Mesenchymal stem cell (in vitro differentiated cells and primary cell): ENCODE results near the gene SLA2.

Experiments
- DNase-seq: peaks from one replicate; pipeline ENCODE4 v3.0.0-alpha.2; 2013
- H2AFZ ChIP-seq: one replicate; pipeline ENCODE4 v1.6.1; 2013; ENCODE audit warnings: low read depth, mild to moderate bottlenecking, control low read depth, inconsistent platforms, low read length, moderate library complexity
- H2AK5ac ChIP-seq: 2 replicates; pipeline ENCODE4 v1.6.1; 2013; ENCODE audit warnings: low read length, moderate library complexity, mild to moderate bottlenecking, inconsistent platforms; ENCODE audit not compliant: severe bottlenecking
- H2BK120ac ChIP-seq: one replicate; pipeline ENCODE4 v1.6.1; 2013; ENCODE audit warnings: low read depth, mild to moderate bottlenecking, inconsistent platforms, low read length, moderate library complexity
- H2BK12ac ChIP-seq, 2 experiments: one replicate each; pipeline ENCODE4 v1.6.1; 2013; ENCODE audit warnings: inconsistent platforms in 2 of 2, low read length in 2 of 2, mild to moderate bottlenecking in 2 of 2, moderate library complexity in 2 of 2, control low read depth in 1 of 2
- H2BK15ac ChIP-seq: one replicate; pipeline ENCODE4 v1.6.1; 2013; ENCODE audit warnings: mild to moderate bottlenecking, low read depth, inconsistent platforms; ENCODE audit not compliant: poor library complexity, severe bottlenecking
- H2BK5ac ChIP-seq: 2 replicates; pipeline ENCODE4 v1.6.1; 2013; ENCODE audit warnings: low read depth, mild to moderate bottlenecking, low read length, control low read depth, inconsistent platforms; ENCODE audit not compliant: poor library complexity, severe bottlenecking
- H3K14ac ChIP-seq, 2 experiments: one replicate each; pipeline ENCODE4 v1.6.1; 2013; ENCODE audit warnings: inconsistent platforms in 2 of 2, low read length in 2 of 2, control low read depth in 1 of 2, mild to moderate bottlenecking in 1 of 2, moderate library complexity in 1 of 2
- H3K18ac ChIP-seq, 2 experiments: one replicate each; pipeline ENCODE4 v1.6.1; 2013; ENCODE audit warnings: inconsistent platforms in 2 of 2, low read length in 2 of 2, control low read depth in 1 of 2, low read depth in 1 of 2, mild to moderate bottlenecking in 1 of 2
- H3K23ac ChIP-seq, 2 experiments: one replicate each; pipeline ENCODE4 v1.6.1; 2013; ENCODE audit warnings: inconsistent platforms in 2 of 2, low read length in 2 of 2, mild to moderate bottlenecking in 2 of 2, moderate library complexity in 2 of 2, control low read depth in 1 of 2
- H3K27ac ChIP-seq: 2 replicates; pipeline ENCODE4 v1.5.1; 2013; ENCODE audit warnings: mild to moderate bottlenecking, moderate library complexity, low read length, control low read depth, inconsistent platforms; ENCODE audit not compliant: poor library complexity, severe bottlenecking
- H3K27me3 ChIP-seq, 2 experiments: 2 replicates each; pipeline versions ENCODE4 v1.6.1 to v1.7.0; 2013; ENCODE audit warnings: low read length in 2 of 2, mild to moderate bottlenecking in 2 of 2, moderate library complexity in 2 of 2, control low read depth in 1 of 2, inconsistent platforms in 1 of 2; ENCODE audit not compliant: control insufficient read depth in 1 of 2, insufficient read depth in 1 of 2
- H3K36me3 ChIP-seq, 2 experiments: 2 replicates each; pipeline versions ENCODE4 v1.6.1 to v1.7.0; 2013; ENCODE audit warnings: low read length in 2 of 2, control low read depth in 1 of 2, inconsistent platforms in 1 of 2, low read depth in 1 of 2, mild to moderate bottlenecking in 1 of 2; ENCODE audit not compliant: insufficient read depth in 2 of 2, control insufficient read depth in 1 of 2
- H3K4ac ChIP-seq, 2 experiments: one replicate each; pipeline ENCODE4 v1.6.1; 2013; ENCODE audit warnings: inconsistent platforms in 2 of 2, low read length in 2 of 2, mild to moderate bottlenecking in 2 of 2, moderate library complexity in 2 of 2, control low read depth in 1 of 2, low read depth in 1 of 2
- H3K4me1 ChIP-seq: 2 replicates; pipeline ENCODE4 v1.6.1; 2013; ENCODE audit warnings: low read depth, low read length, control low read depth; ENCODE audit not compliant: control insufficient read depth, insufficient read depth
- H3K4me2 ChIP-seq: 2 replicates; pipeline ENCODE4 v1.6.1; 2013; ENCODE audit warnings: low read length, mild to moderate bottlenecking, inconsistent platforms; ENCODE audit not compliant: poor library complexity, severe bottlenecking
- H3K4me3 ChIP-seq, 2 experiments: 2 replicates each; pipeline versions ENCODE4 v1.5.1 to v1.7.0; 2013; ENCODE audit warnings: low read length in 2 of 2, mild to moderate bottlenecking in 2 of 2, control low read depth in 1 of 2, low read depth in 1 of 2; ENCODE audit not compliant: insufficient read depth in 1 of 2
- H3K79me1 ChIP-seq: replicated peaks from 2 replicates; pipeline ENCODE4 v1.6.1; 2013; ENCODE audit warnings: mild to moderate bottlenecking, control low read depth, low read length, inconsistent platforms; ENCODE audit not compliant: poor library complexity, severe bottlenecking
- H3K9ac ChIP-seq: 2 replicates; pipeline ENCODE4 v1.7.0; 2013; ENCODE audit warnings: mild to moderate bottlenecking, low read length, moderate library complexity
- H3K9me3 ChIP-seq: 2 replicates; pipeline ENCODE4 v1.7.0; 2013; ENCODE audit warnings: mild to moderate bottlenecking, low read length; ENCODE audit not compliant: control insufficient read depth
- H4K8ac ChIP-seq: one replicate; pipeline ENCODE4 v1.6.1; 2013; ENCODE audit warnings: inconsistent platforms, mild to moderate bottlenecking, low read length, moderate library complexity
- H4K91ac ChIP-seq: one replicate; pipeline ENCODE4 v1.6.1; 2013; ENCODE audit warnings: mild to moderate bottlenecking, low read length, inconsistent platforms
- WGBS: methylation state at CpG from one replicate; pipeline ENCODE4 v1.1.7; 2013; ENCODE audit warnings: mixed read lengths; 5-methylcytosine and 5-hydroxymethylcytosine counted together

Gene SLA2

GRCh38 chr20:36601540-36601939, 44.5 kb downstream of the SLA2 start:
- Histone ChIP-seq H2BK12ac (no peak overlapping the region), H3K79me1 (no peaks in the 10 kb centered on the region)
- 52% methylated on average over 1 of the region's 1 CpG for WGBS

GRCh38 chr20:36599912-36600345, 46.1 kb downstream of the SLA2 start:
- H4K91ac ChIP-seq = no peak overlapping the region
- H2AK5ac ChIP-seq = no peak overlapping the region
- H3K79me1 ChIP-seq = no peaks in the 10 kb centered on the region
- H3K4me1 ChIP-seq = peaks cover 3% of the 10 kb centered on the region
- 91% methylated on average over 3 of the region's 5 CpGs for WGBS
- no peak for DNase-seq
- no peak overlapping the region for H2AFZ ChIP-seq
- H3K27ac ChIP-seq = no peak overlapping the region
- H3K14ac ChIP-seq = no peak overlapping the region
- no peak overlapping the region for H3K9ac ChIP-seq
- H2BK15ac ChIP-seq = no peak overlapping the region
- no peak overlapping the region for H2BK5ac ChIP-seq
- H4K8ac ChIP-seq = no peak overlapping the region
- no peak overlapping the region for H3K4me2 ChIP-seq
- no peak overlapping the region for H3K18ac ChIP-seq
- no peaks in the 10 kb centered on the region for H3K9me3 ChIP-seq
- H3K4me3 ChIP-seq = no peak overlapping the region
- H2BK12ac ChIP-seq = no peak overlapping the region
- H3K4ac ChIP-seq = no peak overlapping the region
- no peak overlapping the region for H2BK120ac ChIP-seq
- no peaks in the 10 kb centered on the region for H3K27me3 ChIP-seq
- no peaks in the 10 kb centered on the region for H3K36me3 ChIP-seq
- no peak overlapping the region for H3K23ac ChIP-seq

More at GRCh38 chr20:36601540-36601939, 44.5 kb downstream of the SLA2 start:
- Histone ChIP-seq H3K36me3 (peaks cover 0 to 4% of the 10 kb centered on the region in 2 experiments), H2AFZ (no peak overlapping the region), H3K4me1 (peaks cover 6% of the 10 kb centered on the region), H2BK120ac (no peak overlapping the region), H2BK15ac (no peak overlapping the region), H3K18ac (no peak overlapping the region), H3K27me3 (no peaks in the 10 kb centered on the region), H3K9me3 (no peaks in the 10 kb centered on the region), H3K4me3 (no peak overlapping the region), H4K8ac (no peak overlapping the region), H3K4me2 (no peak overlapping the region), H3K9ac (no peak overlapping the region), H4K91ac (no peak overlapping the region), H3K14ac (no peak overlapping the region), H3K23ac (no peak overlapping the region), H2AK5ac (no peak overlapping the region), H2BK5ac (no peak overlapping the region), H3K4ac (no peak overlapping the region), H3K27ac (no peak overlapping the region)
- DNase-seq = no peak

DNA sequence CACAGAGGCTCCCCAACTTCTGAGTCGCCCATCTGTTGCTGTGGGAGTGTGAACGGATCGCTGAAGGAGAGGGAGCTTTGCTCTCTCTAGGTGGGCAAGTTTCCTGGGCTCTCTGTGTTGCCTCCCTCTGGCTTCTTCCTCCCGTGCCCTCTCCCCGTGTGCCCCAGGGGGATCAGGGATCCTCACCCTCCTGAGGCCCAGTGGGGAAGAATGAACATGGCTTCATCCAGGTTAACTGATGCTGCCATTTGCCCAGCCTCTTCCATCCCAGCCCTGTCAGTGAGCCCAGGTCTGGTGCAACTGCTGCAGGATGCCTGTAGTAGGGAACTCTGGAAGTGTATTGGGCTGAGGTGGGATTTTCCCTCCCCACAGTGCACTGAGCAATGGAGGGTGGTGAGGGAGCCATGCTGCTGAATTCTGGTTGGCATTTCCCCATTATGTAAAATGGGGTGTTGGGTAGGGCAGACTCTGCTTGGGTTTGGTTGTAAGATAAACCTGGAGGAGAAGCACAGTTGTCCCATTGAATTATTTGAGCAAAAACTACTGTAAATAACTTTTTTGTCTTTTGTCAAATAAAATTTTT, 52.6 kb downstream of the SLA2 start:
- Histone ChIP-seq H2BK12ac (no peak overlapping the region), H3K23ac (no peak overlapping the region), H3K4me2 (no peak overlapping the region), H2BK120ac (no peak overlapping the region), H3K79me1 (peaks cover 8% of the 10 kb centered on the region), H4K91ac (no peak overlapping the region), H3K14ac (no peak overlapping the region), H2AK5ac (no peak overlapping the region), H3K27me3 (peaks cover 0 to 10% of the 10 kb centered on the region in 2 experiments), H3K9me3 (no peaks in the 10 kb centered on the region), H3K18ac (no peak overlapping the region), H3K4me1 (peaks cover 7% of the 10 kb centered on the region), H3K4me3 (no peak overlapping the region), H3K36me3 (peaks cover 0 to 31% of the 10 kb centered on the region in 2 experiments), H3K27ac (no peak overlapping the region), H3K9ac (no peak overlapping the region), H3K4ac (no peak overlapping the region), H2AFZ (no peak overlapping the region), H4K8ac (no peak overlapping the region), H2BK15ac (no peak overlapping the region), H2BK5ac (no peak overlapping the region)
- DNase-seq = no peak
- WGBS = 100% methylated on average over 5 of the region's 5 CpGs

DNA sequence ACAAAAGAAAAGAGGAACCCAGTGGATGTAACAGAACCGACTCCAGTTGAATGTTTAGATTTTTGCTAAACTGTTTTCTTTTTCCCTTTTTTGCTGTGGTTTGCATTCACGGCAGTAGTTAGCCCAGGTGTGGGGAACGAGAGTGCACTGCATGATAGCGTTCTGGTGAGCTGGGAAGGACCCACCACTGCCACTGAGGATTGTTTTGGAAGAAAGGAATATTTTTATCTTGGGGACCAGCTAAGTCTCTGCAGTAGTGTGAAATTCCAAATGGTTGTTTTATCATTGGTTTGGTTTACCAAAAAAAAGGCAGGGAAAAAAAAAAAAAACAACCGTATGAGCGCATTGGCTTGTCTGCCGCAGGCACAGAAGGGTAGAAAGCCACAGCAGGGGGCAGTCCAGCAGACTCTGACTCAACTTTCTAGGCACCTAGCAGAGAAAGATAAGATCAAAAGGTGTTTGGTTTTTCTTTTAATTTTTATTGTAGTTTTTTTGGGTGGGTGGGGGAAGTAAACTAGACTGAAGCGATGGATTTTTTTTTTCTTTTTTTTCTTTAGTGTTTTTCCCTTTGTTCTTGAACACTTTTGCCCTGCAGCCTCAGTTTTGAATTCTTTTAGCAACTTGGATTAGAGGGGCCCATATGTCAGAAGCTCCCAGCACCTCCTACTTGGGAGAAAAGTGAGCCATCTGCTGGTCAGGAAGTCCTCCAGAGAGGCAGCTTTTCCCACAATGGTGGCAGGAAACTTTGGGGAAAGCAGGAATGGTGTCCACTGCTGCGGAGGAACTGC, 53.9 kb downstream of the SLA2 start:
- 86% methylated on average over 8 of the region's 9 CpGs for WGBS
- Histone ChIP-seq H3K27me3 (peaks cover 0 to 17% of the 10 kb centered on the region in 2 experiments), H3K9ac (no peak overlapping the region), H3K79me1 (peaks cover 11% of the 10 kb centered on the region), H2BK12ac (no peak overlapping the region), H4K91ac (no peak overlapping the region), H3K4me3 (no peak overlapping the region), H3K27ac (peak overlapping the region; percentile 36), H3K4ac (no peak overlapping the region), H3K4me2 (no peak overlapping the region), H2AFZ (no peak overlapping the region), H2BK120ac (no peak overlapping the region), H3K23ac (no peak overlapping the region), H3K18ac (no peak overlapping the region), H2BK5ac (no peak overlapping the region), H3K36me3 (peaks cover 0 to 39% of the 10 kb centered on the region in 2 experiments), H3K4me1 (peaks cover 7% of the 10 kb centered on the region), H2BK15ac (no peak overlapping the region), H4K8ac (no peak overlapping the region), H3K14ac (no peak overlapping the region), H2AK5ac (no peak overlapping the region), H3K9me3 (no peaks in the 10 kb centered on the region)
- peak; percentile 59 for DNase-seq
